Colonic mucosa (tissue), 4 donors: ENCODE results near the gene MAP4K5. TPM values are rescaled to one million over a fixed set of nuclear protein-coding genes. Genes with fewer than 3 reads are reported as not detected.

ENCODE experiments used
- DNase-seq: peaks from one replicate; pipeline ENCODE4 v3.0.0-alpha.2; 2020
- H3K27ac ChIP-seq: fragments of 200-600 bp; one replicate; pipeline ENCODE4 v1.8.0; 2021
- H3K27me3 ChIP-seq: fragments of 200-600 bp; one replicate; pipeline ENCODE4 v1.8.0; 2021
- H3K36me3 ChIP-seq: fragments of 200-600 bp; one replicate; pipeline ENCODE4 v1.8.0; 2021
- H3K4me1 ChIP-seq: fragments of 200-600 bp; one replicate; pipeline ENCODE4 v1.8.0; 2021; ENCODE audit warnings: mild to moderate bottlenecking
- H3K4me3 ChIP-seq: fragments of 200-600 bp; one replicate; pipeline ENCODE4 v1.8.0; 2021
- H3K9ac ChIP-seq, 2 donors: one replicate each; pipeline ENCODE4 v1.7.0; 2013; ENCODE audit warnings: control low read depth in 2 of 2, low read depth in 2 of 2, low read length in 2 of 2
- H3K9me3 ChIP-seq: fragments of 200-600 bp; one replicate; pipeline ENCODE4 v1.8.0; 2021
- CTCF ChIP-seq: fragments of 200-600 bp; IDR thresholded peaks from one replicate; pipeline ENCODE4 v1.8.0; 2022; ENCODE audit warnings: antibody characterized with exemption, mild to moderate bottlenecking
- intact Hi-C: fragments of 100-400 bp; cut with DNase I; formaldehyde crosslinking; loops from one replicate; pipeline ENCODE4 v1.14.1; 2022
- total RNA-seq, 2 donors: library from RNA; stranded (reverse); fragmentation: NEBNext Ultra II Directional in 1 of 2; extraction: Animal tissue kit (Norgen Biotek cat#: 25700) in 1 of 2; gene quantifications; one replicate each; pipeline ENCODE4 v1.2.1, GENCODE V29; 2021
- donor health status: healthy.
- donor health status: DM: no; HTN: no; CAD: no.
- donor health status: DM: no; HTN: no; CAD: no.

Gene MAP4K5
- total RNA-seq, 2 donors from 2014 or later, result 39.0 to 43.3 TPM

- H3K9me3 ChIP-seq, result no peaks in the 10 kb centered on the region
- intact Hi-C loops, result no loop called here
- H3K36me3 ChIP-seq, result peaks cover 6% of the 10 kb centered on the region
- H3K4me1 ChIP-seq, result no peaks in the 10 kb centered on the region
- no peak overlapping the region for H3K4me3 ChIP-seq
- DNase-seq, result no peak
- no peak for TF ChIP-seq CTCF
- H3K9ac ChIP-seq, result no peak overlapping the region
- H3K27ac ChIP-seq, result no peak overlapping the region
- H3K27me3 ChIP-seq, result no peaks in the 10 kb centered on the region
These were observed 80.1 kb downstream of the MAP4K5 start for GRCh38 chr14:50452296-50452695.

GRCh38 chr14:50451854-50452253 lies 80.5 kb downstream of the MAP4K5 start:
- Histone ChIP-seq H3K36me3 (peaks cover 6% of the 10 kb centered on the region), H3K4me1 (no peaks in the 10 kb centered on the region), H3K27me3 (no peaks in the 10 kb centered on the region), H3K27ac (no peak overlapping the region), H3K9me3 (no peaks in the 10 kb centered on the region), H3K4me3 (no peak overlapping the region), H3K9ac (no peak overlapping the region)
- intact Hi-C loops, result no loop called here
- TF ChIP-seq CTCF, result no peak
- no peak for DNase-seq

GRCh38 chr14:50447461-50447860 lies 84.9 kb downstream of the MAP4K5 start:
- Histone ChIP-seq H3K9ac (no peak overlapping the region), H3K36me3 (peaks cover 6% of the 10 kb centered on the region), H3K27ac (no peak overlapping the region), H3K27me3 (no peaks in the 10 kb centered on the region), H3K4me3 (no peak overlapping the region), H3K4me1 (no peaks in the 10 kb centered on the region), H3K9me3 (no peaks in the 10 kb centered on the region)
- no peak for DNase-seq
- no peak for TF ChIP-seq CTCF
- intact Hi-C loops, result no loop called here

- Histone ChIP-seq H3K27ac (no peak overlapping the region), H3K9me3 (no peaks in the 10 kb centered on the region), H3K27me3 (no peaks in the 10 kb centered on the region), H3K4me3 (no peak overlapping the region), H3K4me1 (no peaks in the 10 kb centered on the region), H3K9ac (no peak overlapping the region), H3K36me3 (peaks cover 4% of the 10 kb centered on the region)
- TF ChIP-seq CTCF, result no peak
- intact Hi-C loops, result no loop called here
- DNase-seq, result no peak
These were observed 97.8 kb downstream of the MAP4K5 start for GRCh38 chr14:50434528-50434927.

- no peak for TF ChIP-seq CTCF
- DNase-seq, result no peak
- Histone ChIP-seq H3K27ac (no peak overlapping the region), H3K4me1 (no peaks in the 10 kb centered on the region), H3K36me3 (peaks cover 4% of the 10 kb centered on the region), H3K4me3 (no peak overlapping the region), H3K27me3 (no peaks in the 10 kb centered on the region), H3K9me3 (no peaks in the 10 kb centered on the region), H3K9ac (no peak overlapping the region)
- intact Hi-C loops, result no loop called here
These were observed 100.2 kb downstream of the MAP4K5 start for GRCh38 chr14:50432131-50432530.

GRCh38 chr14:50425816-50426215 lies 106.6 kb downstream of the MAP4K5 start:
- no peak overlapping the region for H3K9ac ChIP-seq
- no peak for TF ChIP-seq CTCF
- H3K27me3 ChIP-seq, result no peaks in the 10 kb centered on the region
- no peak for DNase-seq
- no peaks in the 10 kb centered on the region for H3K36me3 ChIP-seq
- H3K27ac ChIP-seq, result no peak overlapping the region
- H3K4me1 ChIP-seq, result no peaks in the 10 kb centered on the region
- intact Hi-C loops, result no loop called here
- no peaks in the 10 kb centered on the region for H3K9me3 ChIP-seq
- no peak overlapping the region for H3K4me3 ChIP-seq
